HG03097 (cell line): ENCODE data around the gene CEPT1.
"Not testable (repeated sequence)": the region's sequence is repeated elsewhere in the genome, so short reads cannot be mapped to it uniquely, and the experiment has no call there.

Experiments used
- ATAC-seq: cut with Tn5 transposase; IDR thresholded peaks from one replicate; pipeline ENCODE4 v1.9.1; 2021; ENCODE audit not compliant: unreplicated experiment, low FRiP score

CEPT1 gene

GRCh38 chr1:111205714-111206050, 65.7 kb downstream of the CEPT1 start:
- ATAC-seq: no peak

GRCh38 chr1:111208921-111209320, 68.9 kb downstream of the CEPT1 start:
- ATAC-seq: no peak

GRCh38 chr1:111209622-111210021, 69.6 kb downstream of the CEPT1 start:
- no peak for ATAC-seq

- no peak for ATAC-seq
Measured at GRCh38 chr1:111211921-111212320, 71.9 kb downstream of the CEPT1 start.

DNA sequence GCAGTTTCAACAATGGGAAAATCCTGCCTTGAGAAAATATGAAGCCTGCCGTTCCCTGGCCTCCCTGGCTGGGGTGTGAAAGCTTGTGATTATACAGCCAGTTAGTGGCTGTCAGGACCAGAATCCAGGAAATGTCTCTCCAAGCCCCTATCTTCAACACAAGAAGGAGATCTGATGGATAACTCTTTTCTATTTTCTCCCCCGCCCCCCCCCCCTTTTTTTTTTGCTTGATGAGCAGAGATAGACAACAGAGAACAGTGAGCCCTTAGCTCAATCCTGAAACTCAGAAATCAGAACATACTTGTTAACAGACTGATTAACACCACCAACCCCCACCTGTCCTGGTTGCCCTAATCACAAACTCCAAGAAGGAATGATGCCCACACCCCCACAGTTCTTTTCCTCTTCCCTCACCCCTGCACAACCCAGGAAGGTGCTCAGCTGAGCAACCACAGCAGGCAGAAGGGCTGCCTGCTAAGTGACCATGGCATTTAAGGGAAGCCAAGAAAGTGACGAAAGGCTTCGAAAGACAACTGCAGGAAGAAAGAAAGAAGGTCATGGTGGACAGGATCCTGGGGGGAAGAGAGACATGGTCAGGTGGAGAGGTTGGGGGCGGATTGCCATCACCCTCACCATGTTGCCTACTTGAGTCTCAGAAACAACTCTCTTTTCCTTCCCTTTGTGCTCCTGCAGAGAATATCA, 72.8 kb downstream of the CEPT1 start:
- ATAC-seq: no peak

DNA sequence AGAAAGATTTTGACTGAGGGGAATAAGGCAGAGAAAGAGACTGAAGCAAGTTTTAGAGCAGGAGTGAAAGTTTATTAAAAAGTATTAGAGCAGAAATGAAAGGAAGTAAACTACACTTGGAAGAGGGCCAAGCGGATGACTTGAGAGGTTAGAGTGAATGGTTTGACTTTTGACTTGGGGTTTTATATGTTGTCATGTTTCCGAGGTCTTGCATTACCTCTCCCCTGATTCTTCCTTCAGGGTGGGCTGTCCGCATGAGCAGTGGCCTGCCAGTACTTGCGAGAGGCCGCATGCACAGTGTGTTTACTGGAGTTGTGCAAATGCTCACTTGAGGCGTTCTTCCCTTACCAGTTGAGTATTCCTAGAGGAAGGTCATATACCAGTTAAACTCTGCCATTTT, 73.4 kb downstream of the CEPT1 start:
- ATAC-seq: no peak

DNA sequence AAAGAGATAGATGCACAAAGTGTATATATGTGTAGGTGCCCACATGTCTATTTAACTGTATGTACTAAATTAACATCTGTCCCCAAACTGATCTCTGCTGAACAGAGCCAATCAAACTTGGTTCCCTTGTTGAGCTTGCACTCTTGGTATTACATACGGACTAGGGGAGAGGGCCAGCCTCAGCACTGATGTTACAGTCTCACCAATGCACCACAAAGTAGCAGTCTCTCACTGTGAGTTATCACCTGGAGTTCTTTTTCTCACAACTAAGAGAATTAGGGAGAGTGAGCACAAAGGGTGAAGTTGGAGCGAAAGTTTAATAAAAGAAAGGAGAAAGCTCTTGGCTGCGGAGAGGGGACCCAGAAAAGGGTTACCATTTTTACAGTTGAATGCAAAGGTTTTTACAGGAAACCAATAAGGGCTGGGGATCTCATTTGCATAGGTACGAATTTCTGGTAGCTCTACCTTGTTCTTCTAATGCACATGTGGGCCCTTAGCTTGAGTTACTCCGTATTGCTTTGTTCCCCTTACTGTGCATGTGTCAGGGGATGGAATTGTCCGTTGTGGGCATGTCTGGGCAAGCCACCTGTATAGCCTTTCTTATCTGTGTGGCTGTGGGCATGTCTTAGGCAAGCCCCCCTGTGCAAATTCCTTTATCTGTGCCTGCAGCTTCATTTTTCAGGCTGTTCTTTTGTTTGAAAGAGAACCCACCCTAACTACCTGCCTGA, 74.2 kb downstream of the CEPT1 start:
- ATAC-seq: no peak

- no peak for ATAC-seq
Measured at GRCh38 chr1:111214884-111215283, 74.9 kb downstream of the CEPT1 start.

- not testable (repeated sequence) for ATAC-seq
Measured at GRCh38 chr1:111215285-111215684, 75.3 kb downstream of the CEPT1 start.

GRCh38 chr1:111216751-111217150, 76.7 kb downstream of the CEPT1 start:
- ATAC-seq: no peak

DNA sequence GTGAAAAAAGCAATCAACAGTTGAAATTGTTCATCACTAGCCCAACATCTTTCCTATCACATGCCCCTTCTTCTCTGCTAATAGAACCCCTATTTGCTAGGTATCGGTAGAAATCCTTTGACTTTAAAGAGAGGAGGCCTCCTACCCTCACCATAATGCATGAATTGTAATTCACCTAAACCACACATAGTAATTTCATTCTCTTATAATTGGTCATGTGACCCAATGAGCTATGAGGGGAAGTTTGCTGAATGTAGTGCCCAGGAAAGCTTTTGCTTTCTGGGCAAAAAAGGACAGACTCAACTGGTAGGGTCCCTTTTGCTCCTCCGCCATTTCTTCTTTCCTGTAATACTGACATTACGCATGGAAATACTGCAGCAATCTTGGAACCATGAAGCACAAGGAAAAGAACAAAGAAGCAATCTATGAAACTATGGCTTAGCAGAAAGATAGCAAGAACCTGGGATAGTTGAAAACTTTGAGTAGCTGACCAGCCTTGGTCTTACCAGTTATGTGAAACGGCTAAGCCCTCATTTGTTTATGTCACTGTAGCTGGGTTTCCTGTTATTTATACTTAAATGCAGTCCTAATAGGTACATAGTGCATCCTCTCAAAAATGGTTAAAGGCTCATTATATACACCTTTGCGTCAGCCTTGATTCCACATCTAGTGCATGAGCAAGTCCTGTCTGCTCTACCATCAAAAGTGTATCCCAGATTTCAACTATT, 77.3 kb downstream of the CEPT1 start:
- no peak for ATAC-seq

DNA sequence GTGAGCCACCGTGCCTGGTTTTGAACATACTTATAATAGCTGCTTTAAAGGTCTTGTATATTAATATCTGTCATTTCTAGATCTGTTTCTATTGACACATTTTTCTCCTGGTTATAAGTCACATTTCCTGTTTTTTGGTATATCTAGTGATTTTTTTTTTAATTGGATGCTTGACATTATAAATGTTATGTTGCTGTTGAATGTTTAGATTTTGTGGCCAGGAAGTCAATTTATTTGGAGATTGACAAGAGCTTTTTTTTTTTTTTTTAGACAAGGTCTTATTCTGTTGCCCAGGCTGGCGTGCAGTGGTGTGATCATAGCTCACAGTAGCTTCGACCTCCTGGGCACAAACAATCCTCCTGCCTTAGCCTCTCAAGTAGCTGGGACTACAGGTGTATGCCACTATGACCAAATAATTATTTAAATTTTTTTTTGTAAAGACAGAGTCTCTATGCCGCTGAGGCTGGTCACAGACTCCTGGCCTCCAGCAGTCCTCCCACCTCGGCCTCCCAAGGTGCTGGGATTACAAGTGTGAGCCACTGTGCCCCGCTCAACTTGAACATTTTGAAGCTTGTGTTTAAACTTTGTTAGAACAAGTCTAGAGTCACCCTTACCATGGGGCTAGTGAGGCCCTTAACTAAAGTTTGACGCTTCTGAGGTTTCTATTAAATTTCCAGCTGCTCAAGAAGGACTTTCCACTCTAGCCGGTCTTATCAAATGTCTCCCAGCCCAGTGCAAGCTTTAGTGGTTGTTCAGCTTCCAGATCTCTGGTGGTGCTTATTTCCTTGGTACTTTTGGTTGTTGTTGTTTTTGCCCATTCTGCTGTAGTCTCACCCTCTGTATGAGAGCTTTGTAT, 78.9 kb downstream of the CEPT1 start:
- no peak for ATAC-seq

GRCh38 chr1:111219557-111220286, 79.7 kb downstream of the CEPT1 start:
- no peak for ATAC-seq

- no peak for ATAC-seq
Measured at GRCh38 chr1:111220302-111220890, 80.4 kb downstream of the CEPT1 start.

- ATAC-seq: no peak
Measured at GRCh38 chr1:111221276-111221632, 81.2 kb downstream of the CEPT1 start.

- peak; percentile 53 for ATAC-seq
Measured at GRCh38 chr1:111221633-111222291, 81.7 kb downstream of the CEPT1 start.

DNA sequence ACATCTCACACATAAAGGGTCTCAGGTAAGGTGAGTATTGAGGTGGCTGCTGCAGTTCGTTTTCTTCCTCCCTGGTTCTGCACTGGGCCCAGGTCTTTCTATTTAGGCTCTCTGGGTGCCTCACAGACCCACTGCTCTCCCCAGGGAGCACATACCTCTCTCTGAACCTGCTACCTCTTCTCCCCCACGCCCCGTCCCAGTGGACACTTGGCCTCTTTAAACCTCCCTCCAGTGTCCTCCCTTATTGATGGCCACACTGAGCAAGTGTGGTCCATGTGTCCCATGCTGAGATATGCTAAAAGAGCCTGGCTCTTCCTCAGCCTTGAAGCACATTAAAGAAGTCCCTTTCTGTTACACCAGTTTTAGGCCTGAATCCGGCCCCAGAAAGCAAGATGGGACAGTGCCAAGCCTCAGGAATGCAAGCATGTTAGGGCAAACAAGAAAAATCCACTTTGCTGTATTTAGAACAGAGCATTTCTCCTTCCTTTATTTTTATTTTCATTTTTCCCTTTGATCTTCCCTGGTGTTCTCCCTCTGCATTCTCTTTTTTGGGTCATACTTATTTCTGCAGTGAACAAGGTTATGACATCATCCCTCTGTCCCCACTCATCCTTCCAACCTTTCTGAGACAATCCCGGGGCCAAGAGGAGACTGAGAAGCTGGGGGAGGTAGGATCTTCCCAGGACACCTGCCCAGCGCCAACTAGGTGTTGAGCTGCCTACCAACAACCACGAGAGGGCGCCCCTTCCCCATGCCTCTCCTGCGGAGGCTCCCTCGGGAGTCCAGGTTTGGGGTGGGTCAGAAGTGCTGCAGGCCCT, 82.5 kb downstream of the CEPT1 start:
- ATAC-seq: no peak

- no peak for ATAC-seq
Measured at GRCh38 chr1:111223126-111223685, 83.2 kb downstream of the CEPT1 start.
